ENCODE data around the gene IWS1. TPM values are rescaled to one million over a fixed set of nuclear protein-coding genes. Genes with fewer than 3 reads are reported as not detected.

Gene IWS1
- total and polyA plus RNA-seq, 9 of the 15 experiments (the other 6 are each of a cell fraction or from before 2014, with no cell fraction given), result 20.8 to 67.2 (median 46.6) TPM

GRCh38 chr2:127449414-127449813, 76.9 kb downstream of the IWS1 start:
- Histone ChIP-seq H3K9ac (ENCODE audit: insufficient read depth in 1 of 2, low read depth in 2 of 2, low read length in 2 of 2) (no peak overlapping the region), H3K4me1 (replicated peaks in 1 of 2; ENCODE audit: control insufficient read depth in 2 of 2, insufficient read depth in 2 of 2, low read length in 2 of 2) (no peaks in the 10 kb centered on the region; a peak in 1 of 5 replicates), H3K4me2 (ENCODE audit: insufficient read depth, low read length) (no peak overlapping the region), H3K9me3 (replicated peaks; ENCODE audit: control insufficient read depth, insufficient read depth, low read depth, low read length) (peaks cover 1% of the 10 kb centered on the region; the same call in 1 of the 2 replicates), H4K20me1 (replicated peaks; ENCODE audit: control insufficient read depth, insufficient read depth, low read length) (no peaks in the 10 kb centered on the region), H3K9me1 (ENCODE audit: control insufficient read depth, insufficient read depth, low read length) (no peaks in the 10 kb centered on the region), H3K27ac (ENCODE audit: extremely low read depth, low read depth, low read length) (no peak overlapping the region), H3K4me3 (no peak overlapping the region), H2AFZ (ENCODE audit: low read depth, low read length) (no peak overlapping the region), H3K79me2 (ENCODE audit: control insufficient read depth, insufficient read depth, low read length) (no peaks in the 10 kb centered on the region), H3K27me3 (ENCODE audit: control insufficient read depth in 2 of 2, insufficient read depth in 2 of 2, low read length in 2 of 2) (0 out of 5 replicates have a peak, but pooled peaks cover 0 to 8% of the 10 kb centered on the region in 2 experiments), H3K36me3 (ENCODE audit: control insufficient read depth, insufficient read depth, low read length) (no peaks in the 10 kb centered on the region)
- CTCF ChIA-PET (ENCODE audit: low intra/inter-chr PET ratio), result interaction anchor here (0.6 kb wide), 1 partner anchor 8 kb away, joined by 3 read pairs; no protein-coding TSS in a partner anchor
- in situ Hi-C loops (cut with MboI), result no loop called here
- POLR2A ChIA-PET, result no interaction called here
- WGBS (ENCODE audit: insufficient coverage, low coverage, missing lambda C conversion rate), result 3% methylated on average over 4 of the region's 4 CpGs
- BruUV-seq (replicated peaks), result no TSS peak
- no peak for TF ChIP-seq SMARCC2 (IDR thresholded peaks at IDR 0.05; ENCODE audit: low read depth)
- TF ChIP-seq ZNF512 (tag; IDR thresholded peaks at IDR 0.05), result no peak
- TF ChIP-seq TSHZ1 (CRISPR knock-in tag; IDR thresholded peaks at IDR 0.05), result no peak
- intact Hi-C loops (cut with micrococcal nuclease), result no loop called here
- ATAC-seq (no peak), DNase-seq (ENCODE audit: extremely low read depth in 1 of 4, low spot score in 3 of 4) (no peak), FAIRE-seq (no peak)
